GM19463 (cell line): ENCODE measurements around the gene GSC.
"Not testable (repeated sequence)": the region's sequence is repeated elsewhere in the genome, so short reads cannot be mapped to it uniquely, and the experiment has no call there.

Source experiments
- ATAC-seq: cut with Tn5 transposase; IDR thresholded peaks from one replicate; pipeline ENCODE4 v1.9.1; 2021; ENCODE audit warnings: mild to moderate bottlenecking, moderate library complexity; ENCODE audit not compliant: unreplicated experiment

GSC gene

GRCh38 chr14:94769391-94770250, at the start of gene GSC:
TSS of gene GSC (minus strand) at chr14:94770113. CDS start at chr14:94770015, 98 bp downstream.
- ATAC-seq, result no peak

GRCh38 chr14:94819531-94819930, 49.6 kb upstream of the GSC start:
- no peak for ATAC-seq

- ATAC-seq, result no peak
Observed at GRCh38 chr14:94816113-94816512, 46.2 kb upstream of the GSC start.

GRCh38 chr14:94805680-94806288, 35.9 kb upstream of the GSC start:
- ATAC-seq, result no peak

GRCh38 chr14:94801225-94801624, 31.3 kb upstream of the GSC start:
- ATAC-seq, result no peak

GRCh38 chr14:94800764-94801163, 30.9 kb upstream of the GSC start:
- not testable (repeated sequence) for ATAC-seq

- no peak for ATAC-seq
Observed at GRCh38 chr14:94797887-94798286, 28.0 kb upstream of the GSC start.

- ATAC-seq, result no peak
Observed at GRCh38 chr14:94796278-94796677, 26.4 kb upstream of the GSC start.

- no peak for ATAC-seq
Observed at GRCh38 chr14:94795372-94795771, 25.5 kb upstream of the GSC start.

GRCh38 chr14:94793901-94794300, 24.0 kb upstream of the GSC start:
- ATAC-seq, result no peak

- ATAC-seq, result no peak
Observed at GRCh38 chr14:94787655-94788054, 17.7 kb upstream of the GSC start.

GRCh38 chr14:94787092-94787491, 17.2 kb upstream of the GSC start:
- no peak for ATAC-seq

GRCh38 chr14:94780536-94781399, 10.9 kb upstream of the GSC start:
- no peak for ATAC-seq

GRCh38 chr14:94779713-94780112, 9.8 kb upstream of the GSC start:
- ATAC-seq, result no peak

GRCh38 chr14:94775871-94776210, 5.9 kb upstream of the GSC start:
- no peak for ATAC-seq

GRCh38 chr14:94775091-94775870, 5.4 kb upstream of the GSC start:
- ATAC-seq, result no peak

- no peak for ATAC-seq
Observed at GRCh38 chr14:94774344-94775090, 4.6 kb upstream of the GSC start.

- ATAC-seq, result no peak
Observed at GRCh38 chr14:94773655-94774343, 3.9 kb upstream of the GSC start.

GRCh38 chr14:94773061-94773648, 3.2 kb upstream of the GSC start:
- ATAC-seq, result no peak
